CD14-positive monocyte (primary cell): ENCODE results near the gene AQP4. TPM values are rescaled to one million over a fixed set of nuclear protein-coding genes. Genes with fewer than 3 reads are reported as not detected.

Experiments used
- DNase-seq, 3 donors: peaks; one replicate each; pipeline ENCODE4 v3.0.0-alpha.2; 2011 to 2022
- H2AFZ ChIP-seq: 2 replicates; pipeline ENCODE4 v1.6.0; 2012; ENCODE audit warnings: mild to moderate bottlenecking, low read depth, low read length, inconsistent platforms; ENCODE audit not compliant: insufficient read depth, poor library complexity, severe bottlenecking
- H3K27ac ChIP-seq, 2 donors: 1 replicate in 1 of 2; 2 replicates in 1 of 2; pipeline ENCODE4 v1.5.1; 2012 to 2013; ENCODE audit warnings: low read length in 2 of 2, control low read depth in 1 of 2, inconsistent platforms in 1 of 2, low read depth in 1 of 2, mild to moderate bottlenecking in 1 of 2
- H3K27me3 ChIP-seq, 2 donors: one replicate each; pipeline versions ENCODE4 v1.6.0 to v1.6.1; 2011 to 2013; ENCODE audit warnings: low read length in 2 of 2; ENCODE audit not compliant: control insufficient read depth in 2 of 2, insufficient read depth in 2 of 2
- H3K36me3 ChIP-seq, 2 donors: replicated peaks in 1 of 2; 1 replicate in 1 of 2; 2 replicates in 1 of 2; pipeline versions ENCODE4 v1.5.1 to v1.6.1; 2012 to 2013; ENCODE audit warnings: low read length in 2 of 2, control low read depth in 1 of 2, inconsistent platforms in 1 of 2, mild to moderate bottlenecking in 1 of 2; ENCODE audit not compliant: insufficient read depth in 2 of 2, control insufficient read depth in 1 of 2
- H3K4me1 ChIP-seq, 2 donors: 1 replicate in 1 of 2; 2 replicates in 1 of 2; pipeline versions ENCODE4 v1.5.1 to v1.6.1; 2012 to 2013; ENCODE audit warnings: low read length in 2 of 2, control low read depth in 1 of 2, inconsistent platforms in 1 of 2, mild to moderate bottlenecking in 1 of 2, moderate library complexity in 1 of 2; ENCODE audit not compliant: insufficient read depth in 2 of 2, control insufficient read depth in 1 of 2
- H3K4me2 ChIP-seq: replicated peaks from 2 replicates; pipeline ENCODE3; 2012; ENCODE audit warnings: low read length, moderate library complexity, mild to moderate bottlenecking; ENCODE audit not compliant: poor library complexity, severe bottlenecking; ENCODE audit errors: extremely low read depth
- H3K4me3 ChIP-seq, 3 experiments: fragments of 200-600 bp in 1 of 3; sonication (generic) in 1 of 3; replicated peaks in 1 of 3; 1 replicate in 2 of 3; 2 replicates in 1 of 3; pipeline ENCODE4 v1.5.1; 2011 to 2013; ENCODE audit warnings: low read length in 3 of 3, mild to moderate bottlenecking in 3 of 3, control low read depth in 2 of 3, low read depth in 2 of 3, inconsistent platforms in 1 of 3, moderate library complexity in 1 of 3
- H3K79me2 ChIP-seq: 2 replicates; pipeline ENCODE4 v1.6.0; 2012; ENCODE audit warnings: mild to moderate bottlenecking, control low read depth, inconsistent platforms, low read length, moderate library complexity; ENCODE audit not compliant: insufficient read depth
- H3K9ac ChIP-seq: 2 replicates; pipeline ENCODE4 v1.6.0; 2017; ENCODE audit warnings: low read length, mild to moderate bottlenecking; ENCODE audit not compliant: insufficient read depth, poor library complexity, severe bottlenecking
- H3K9me3 ChIP-seq, 2 donors: replicated peaks in 1 of 2; 1 replicate in 1 of 2; 2 replicates in 1 of 2; pipeline versions ENCODE4 v1.5.1 to v1.6.1; 2012 to 2013; ENCODE audit warnings: low read length in 2 of 2, control low read depth in 1 of 2; ENCODE audit not compliant: control insufficient read depth in 1 of 2, insufficient read depth in 1 of 2
- H4K20me1 ChIP-seq: 2 replicates; pipeline ENCODE4 v1.6.0; 2012; ENCODE audit warnings: mild to moderate bottlenecking, low read length, control low read depth, moderate library complexity; ENCODE audit not compliant: insufficient read depth
- H3K27ac Mint-ChIP-seq, 7 donors: one replicate each; pipeline ENCODE4 v1.8.0; 2020; ENCODE audit warnings: mild to moderate bottlenecking in 7 of 7, mixed read lengths in 7 of 7, moderate library complexity in 6 of 7, inconsistent platforms in 2 of 7
- H3K27me3 Mint-ChIP-seq, 3 donors: one replicate each; pipeline ENCODE4 v1.8.0; 2021 to 2022; ENCODE audit warnings: low read depth in 3 of 3, mild to moderate bottlenecking in 3 of 3, mixed read lengths in 3 of 3, moderate library complexity in 3 of 3, inconsistent platforms in 1 of 3
- H3K36me3 Mint-ChIP-seq, 2 donors: one replicate each; pipeline ENCODE4 v1.8.0; 2020; ENCODE audit warnings: mixed read lengths in 2 of 2, inconsistent platforms in 1 of 2, mild to moderate bottlenecking in 1 of 2
- H3K4me1 Mint-ChIP-seq: one replicate; pipeline ENCODE4 v1.8.0; 2020; ENCODE audit warnings: mild to moderate bottlenecking, mixed read lengths
- H3K4me3 Mint-ChIP-seq, 2 donors: one replicate each; pipeline ENCODE4 v1.8.0; 2020; ENCODE audit warnings: mild to moderate bottlenecking in 2 of 2, mixed read lengths in 2 of 2, moderate library complexity in 1 of 2
- H3K9me3 Mint-ChIP-seq, 7 donors: one replicate each; pipeline ENCODE4 v1.8.0; 2020 to 2022; ENCODE audit warnings: mixed read lengths in 7 of 7, mild to moderate bottlenecking in 6 of 7, moderate library complexity in 6 of 7, inconsistent platforms in 2 of 7
- CTCF ChIP-seq: fragments of 200-600 bp; IDR thresholded peaks from one replicate; pipeline ENCODE4 v1.8.0; 2022; ENCODE audit warnings: antibody characterized with exemption, mild to moderate bottlenecking
- WGBS: methylation state at CpG from one replicate; pipeline ENCODE4 v1.1.5; 2013; ENCODE audit warnings: missing lambda C conversion rate; ENCODE audit not compliant: insufficient coverage; 5-methylcytosine and 5-hydroxymethylcytosine counted together
- intact Hi-C, 2 donors: fragments of 100-400 bp; cut with micrococcal nuclease; formaldehyde crosslinking; loops; one replicate each; pipeline versions ENCODE4 v1.15.0 to v1.15.1; 2023
- polyA plus RNA-seq, 3 donors: library from polyadenylated mRNA; depleted of rRNA in 1 of 3; unstranded in 2 of 3; stranded (reverse) in 1 of 3; fragments of 300-500 nt in 2 of 3; fragments of >200 nt in 1 of 3; fragmentation: Illumina TruSeq in 2 of 3; gene quantifications; 1 replicate in 2 of 3; 2 replicates in 1 of 3; pipeline ENCODE4 v1.2.3, GENCODE V29; 2012 to 2021

Gene AQP4
- polyA plus RNA-seq, 3 donors = not detected

- Histone ChIP-seq H3K9ac (no peak overlapping the region), H3K27ac (no peak overlapping the region), H3K79me2 (no peaks in the 10 kb centered on the region), H3K4me2 (no peak overlapping the region), H4K20me1 (no peaks in the 10 kb centered on the region), H2AFZ (no peak overlapping the region), H3K4me1 (no peaks in the 10 kb centered on the region), H3K4me3 (no peak overlapping the region), H3K36me3 (no peaks in the 10 kb centered on the region), H3K9me3 (peaks cover 0 to 25% of the 10 kb centered on the region in 2 donors), H3K27me3 (peaks cover 36 to 48% of the 10 kb centered on the region in 2 donors)
- H3K4me3 Mint-ChIP-seq = peak overlapping the region in 1 of 2 donors; percentile 77
- peaks cover 0 to 6% (median 0%) of the 10 kb centered on the region in 7 donors for H3K9me3 Mint-ChIP-seq
- no peak for TF ChIP-seq CTCF
- intact Hi-C loops = no loop called here
- H3K27me3 Mint-ChIP-seq = peaks cover 46 to 64% (median 52%) of the 10 kb centered on the region in 3 donors
- H3K27ac Mint-ChIP-seq = peak overlapping the region in 1 of 7 donors; percentile 9
- 6% methylated on average over 23 of the region's 40 CpGs for WGBS
- no peaks in the 10 kb centered on the region for H3K36me3 Mint-ChIP-seq
- peaks cover 2% of the 10 kb centered on the region for H3K4me1 Mint-ChIP-seq
- DNase-seq = no peak
Observed at GRCh38 chr18:26863122-26863879, 2.2 kb downstream of the AQP4 start.

GRCh38 chr18:26862084-26862483 lies 3.4 kb downstream of the AQP4 start:
- intact Hi-C loops = no loop called here
- no peak overlapping the region for H3K9ac ChIP-seq
- H3K79me2 ChIP-seq = no peaks in the 10 kb centered on the region
- no peaks in the 10 kb centered on the region for H3K36me3 ChIP-seq
- Mint-ChIP-seq H3K36me3 (no peaks in the 10 kb centered on the region), H3K4me3 (peak overlapping the region in 1 of 2 donors; percentile 63), H3K9me3 (peaks cover 0 to 6% (median 0%) of the 10 kb centered on the region in 7 donors), H3K27me3 (peaks cover 46 to 62% (median 54%) of the 10 kb centered on the region in 3 donors), H3K27ac (no peak overlapping the region), H3K4me1 (peaks cover 2% of the 10 kb centered on the region)
- no peak for DNase-seq
- no peak overlapping the region for H3K27ac ChIP-seq
- WGBS = 99% methylated on average over 5 of the region's 5 CpGs
- TF ChIP-seq CTCF = no peak
- peaks cover 0 to 25% of the 10 kb centered on the region in 2 donors for H3K9me3 ChIP-seq
- no peak overlapping the region for H2AFZ ChIP-seq
- H3K27me3 ChIP-seq = peaks cover 37 to 48% of the 10 kb centered on the region in 2 donors
- H3K4me1 ChIP-seq = no peaks in the 10 kb centered on the region
- H3K4me2 ChIP-seq = no peak overlapping the region
- H3K4me3 ChIP-seq = no peak overlapping the region
- H4K20me1 ChIP-seq = no peaks in the 10 kb centered on the region
